Esophagus squamous epithelium (tissue), 5 donors: ENCODE measurements around the gene PTPRT. TPM values are rescaled to one million over a fixed set of nuclear protein-coding genes. Genes with fewer than 3 reads are reported as not detected.

ENCODE experiments used
- DNase-seq: peaks from one replicate; lab custom pipeline; 2025; lab: John Stamatoyannopoulos, UW
- H3K27ac ChIP-seq, 4 donors: fragments of 200-600 bp; sonication (generic); one replicate each; pipeline ENCODE4 v1.5.1; 2016 to 2019; ENCODE audit warnings: mild to moderate bottlenecking in 1 of 4
- H3K27me3 ChIP-seq, 4 donors: fragments of 200-600 bp; sonication (generic); 1 replicate in 3 of 4; 2 replicates in 1 of 4; pipeline versions ENCODE4 v1.5.1 to v1.6.0; 2017 to 2021; ENCODE audit warnings: antibody characterized with exemption in 1 of 4
- H3K36me3 ChIP-seq, 3 donors: fragments of 200-600 bp; sonication (generic); one replicate each; pipeline ENCODE4 v1.5.1; 2016 to 2019
- H3K4me1 ChIP-seq, 3 donors: fragments of 200-600 bp; sonication (generic); one replicate each; pipeline ENCODE4 v1.5.1; 2017 to 2019
- H3K4me3 ChIP-seq, 4 donors: fragments of 200-600 bp; sonication (generic); 1 replicate in 3 of 4; 2 replicates in 1 of 4; pipeline ENCODE4 v1.5.1; 2016 to 2019; ENCODE audit warnings: mild to moderate bottlenecking in 2 of 4, moderate library complexity in 1 of 4
- H3K9me3 ChIP-seq, 3 donors: fragments of 200-600 bp; sonication (generic); one replicate each; pipeline ENCODE4 v1.5.1; 2016 to 2019
- POLR2A ChIP-seq, 4 donors: fragments of 450-650 bp; IDR thresholded peaks; one replicate each; pipeline ENCODE4 v1.6.1; 2017; ENCODE audit warnings: antibody characterized with exemption in 4 of 4, mild to moderate bottlenecking in 4 of 4, moderate library complexity in 3 of 4
- WGBS, 2 donors: methylation state at CpG; one replicate each; pipeline ENCODE4 v1.1.5; 2018; 5-methylcytosine and 5-hydroxymethylcytosine counted together
- intact Hi-C: fragments of 100-400 bp; cut with DNase I; formaldehyde crosslinking; loops from one replicate; pipeline ENCODE4 v1.15.0; 2022
- total RNA-seq, 4 donors: library from RNA; depleted of rRNA; stranded (reverse); fragments of >200 nt; gene quantifications; one replicate each; pipeline ENCODE4 v1.1.0, GENCODE V29; 2016
- TF ChIP-seq, protein P1 (sequence below), 6 experiments: fragments of 450-650 bp in 4 of 6; fragments of 200-600 bp in 2 of 6; sonication (generic) in 2 of 6; IDR thresholded peaks; one replicate each; pipeline ENCODE4 v1.5.1; 2016 to 2019; ENCODE audit warnings: antibody characterized with exemption in 6 of 6, mild to moderate bottlenecking in 4 of 6, moderate library complexity in 4 of 6
- donor health status: DM: yes; HTN: yes; CAD: no.

PTPRT gene
- total RNA-seq, 4 donors from 2014 or later, result under 0.01 to 0.06 TPM; not detected in 2

DNA sequence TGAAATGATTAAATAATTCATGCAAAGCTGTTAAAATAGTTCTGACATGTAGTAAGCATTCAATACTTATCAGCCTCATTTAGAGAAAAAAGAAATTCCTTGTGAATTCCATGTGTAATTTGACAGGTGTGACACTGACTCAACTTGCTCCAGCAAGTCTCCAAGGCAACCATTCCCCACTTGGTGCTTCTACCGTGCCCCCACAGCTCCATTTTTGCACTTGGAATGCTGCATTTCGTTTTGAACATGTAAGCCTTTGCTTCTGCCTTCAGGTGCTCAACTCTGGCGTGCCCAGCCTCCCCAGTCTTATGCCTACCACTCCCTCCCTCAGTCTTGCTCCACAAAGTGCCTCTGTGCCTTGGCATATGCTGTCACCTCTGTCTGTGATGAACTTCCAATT is 810.9 kb downstream of the PTPRT start:
- no peaks in the 10 kb centered on the region for H3K36me3 ChIP-seq
- intact Hi-C loops, result no loop called here
- H3K27ac ChIP-seq, result no peak overlapping the region
- H3K4me1 ChIP-seq, result no peaks in the 10 kb centered on the region
- 15 to 29% methylated on average over 3 of the region's 3 CpGs for WGBS, 2 donors
- TF ChIP-seq, protein P1, sequence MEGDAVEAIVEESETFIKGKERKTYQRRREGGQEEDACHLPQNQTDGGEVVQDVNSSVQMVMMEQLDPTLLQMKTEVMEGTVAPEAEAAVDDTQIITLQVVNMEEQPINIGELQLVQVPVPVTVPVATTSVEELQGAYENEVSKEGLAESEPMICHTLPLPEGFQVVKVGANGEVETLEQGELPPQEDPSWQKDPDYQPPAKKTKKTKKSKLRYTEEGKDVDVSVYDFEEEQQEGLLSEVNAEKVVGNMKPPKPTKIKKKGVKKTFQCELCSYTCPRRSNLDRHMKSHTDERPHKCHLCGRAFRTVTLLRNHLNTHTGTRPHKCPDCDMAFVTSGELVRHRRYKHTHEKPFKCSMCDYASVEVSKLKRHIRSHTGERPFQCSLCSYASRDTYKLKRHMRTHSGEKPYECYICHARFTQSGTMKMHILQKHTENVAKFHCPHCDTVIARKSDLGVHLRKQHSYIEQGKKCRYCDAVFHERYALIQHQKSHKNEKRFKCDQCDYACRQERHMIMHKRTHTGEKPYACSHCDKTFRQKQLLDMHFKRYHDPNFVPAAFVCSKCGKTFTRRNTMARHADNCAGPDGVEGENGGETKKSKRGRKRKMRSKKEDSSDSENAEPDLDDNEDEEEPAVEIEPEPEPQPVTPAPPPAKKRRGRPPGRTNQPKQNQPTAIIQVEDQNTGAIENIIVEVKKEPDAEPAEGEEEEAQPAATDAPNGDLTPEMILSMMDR (IDR thresholded peaks at IDR 0.05), result no peak
- no peak for TF ChIP-seq POLR2A (IDR thresholded peaks at IDR 0.05)
- DNase-seq, result no peak
- no peaks in the 10 kb centered on the region for H3K27me3 ChIP-seq
- H3K4me3 ChIP-seq, result no peak overlapping the region
- no peaks in the 10 kb centered on the region for H3K9me3 ChIP-seq

DNA sequence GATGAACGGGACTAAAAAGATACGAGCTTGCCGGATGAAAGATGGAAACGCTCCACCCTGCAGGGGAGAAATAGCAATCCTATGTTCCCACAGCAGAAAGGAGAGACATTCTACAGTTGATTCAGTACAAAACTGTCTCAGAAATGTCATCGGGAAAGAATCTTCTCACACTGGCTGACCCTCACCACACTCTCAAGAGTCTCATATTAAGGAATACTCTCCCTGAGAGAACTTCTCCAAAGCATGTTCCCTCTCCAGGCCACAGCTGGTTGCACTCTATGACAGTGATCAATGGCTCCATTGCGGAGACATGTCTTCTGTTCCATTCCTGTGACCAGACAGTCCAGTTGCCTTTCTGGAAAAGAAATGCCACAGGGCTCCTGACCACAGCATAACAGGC is 813.6 kb downstream of the PTPRT start:
- DNase-seq, result no peak
- Histone ChIP-seq H3K27me3 (no peaks in the 10 kb centered on the region), H3K36me3 (no peaks in the 10 kb centered on the region), H3K9me3 (no peaks in the 10 kb centered on the region), H3K4me1 (no peaks in the 10 kb centered on the region), H3K4me3 (no peak overlapping the region), H3K27ac (no peak overlapping the region)
- 84% methylated on average over 6 of the region's 6 CpGs for WGBS, 2 donors
- intact Hi-C loops, result no loop called here
- no peak for TF ChIP-seq POLR2A (IDR thresholded peaks at IDR 0.05)
- TF ChIP-seq, protein P1 (IDR thresholded peaks at IDR 0.05), result no peak

DNA sequence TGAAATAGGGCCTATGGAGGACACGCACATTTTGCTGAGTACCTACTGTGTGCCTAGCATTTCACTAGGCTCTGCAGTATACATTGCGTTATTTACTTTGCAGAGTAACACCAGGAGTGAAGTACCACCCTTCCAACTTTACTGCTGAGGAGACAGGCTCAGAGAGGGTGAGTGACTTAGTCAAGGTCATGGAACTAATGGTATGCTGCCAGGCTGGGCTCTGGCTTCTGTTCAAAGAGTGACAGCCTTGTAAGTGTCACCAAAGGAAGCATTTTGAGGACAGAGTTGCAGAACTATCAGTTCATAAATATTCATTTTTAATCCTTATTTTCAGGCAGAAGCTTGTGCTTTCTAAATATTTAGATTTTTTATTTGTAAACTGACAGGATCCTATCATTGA is 816.7 kb downstream of the PTPRT start:
- H3K9me3 ChIP-seq, result no peaks in the 10 kb centered on the region
- H3K36me3 ChIP-seq, result no peaks in the 10 kb centered on the region
- H3K4me3 ChIP-seq, result no peak overlapping the region
- H3K27me3 ChIP-seq, result peaks cover 0 to 8% (median 0%) of the 10 kb centered on the region in 4 donors
- intact Hi-C loops, result no loop called here
- no peak for TF ChIP-seq POLR2A (IDR thresholded peaks at IDR 0.05)
- TF ChIP-seq, protein P1 (IDR thresholded peaks at IDR 0.05), result no peak
- H3K27ac ChIP-seq, result no peak overlapping the region
- no peaks in the 10 kb centered on the region for H3K4me1 ChIP-seq
- DNase-seq, result no peak
- 61 to 89% methylated on average over 2 of the region's 2 CpGs for WGBS, 2 donors

DNA sequence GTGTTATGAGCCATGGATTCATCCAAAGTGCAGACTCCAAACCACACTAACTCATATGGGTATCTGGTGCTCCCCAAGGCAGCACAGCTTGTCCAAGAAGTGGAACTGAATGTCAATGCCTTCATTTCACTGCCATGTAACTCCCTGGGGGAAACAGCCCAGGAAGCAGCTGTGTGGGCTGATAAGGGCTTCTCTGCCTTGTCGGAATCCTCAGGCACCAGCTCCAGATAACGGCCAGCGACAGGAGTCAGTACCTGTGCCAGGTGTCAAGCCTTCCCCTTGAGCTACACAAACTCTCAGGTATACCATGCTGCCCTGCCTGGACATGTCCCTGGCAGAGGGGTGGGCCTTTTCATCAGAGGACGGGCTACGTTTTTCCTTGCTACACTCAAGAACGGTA is 819.6 kb downstream of the PTPRT start:
- Histone ChIP-seq H3K4me1 (no peaks in the 10 kb centered on the region), H3K9me3 (no peaks in the 10 kb centered on the region), H3K27me3 (peaks cover 0 to 15% (median 0%) of the 10 kb centered on the region in 4 donors), H3K27ac (no peak overlapping the region), H3K36me3 (no peaks in the 10 kb centered on the region), H3K4me3 (no peak overlapping the region)
- intact Hi-C loops, result no loop called here
- no peak for DNase-seq
- WGBS, 2 donors, result 33 to 34% methylated on average over 5 to 6 of the region's 6 CpGs
- no peak for TF ChIP-seq POLR2A (IDR thresholded peaks at IDR 0.05)
- TF ChIP-seq, protein P1 (IDR thresholded peaks at IDR 0.05), result no peak

DNA sequence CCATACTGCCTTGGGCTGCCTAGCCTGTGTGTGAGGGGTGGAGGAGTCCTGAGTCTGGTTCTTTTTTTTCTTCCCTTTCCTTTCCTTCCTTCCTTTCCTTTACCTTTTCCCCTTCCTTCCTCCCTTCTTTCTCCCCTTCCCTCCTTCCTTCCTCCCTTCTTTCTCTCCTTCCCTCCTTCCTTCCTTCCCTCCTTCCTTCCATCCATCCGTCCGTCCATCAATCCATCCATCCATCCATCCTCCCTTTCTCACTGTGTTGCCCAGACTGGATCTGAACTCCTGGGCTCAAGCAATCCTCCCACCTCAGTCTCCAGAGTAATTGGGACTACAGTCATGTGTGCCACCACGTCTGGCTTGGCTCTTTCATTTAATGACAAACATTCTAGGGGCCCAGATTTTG is 820.8 kb downstream of the PTPRT start:
- intact Hi-C loops, result no loop called here
- no peaks in the 10 kb centered on the region for H3K9me3 ChIP-seq
- 62 to 64% methylated on average over 3 of the region's 3 CpGs for WGBS, 2 donors
- DNase-seq, result no peak
- H3K4me3 ChIP-seq, result no peak overlapping the region
- no peaks in the 10 kb centered on the region for H3K4me1 ChIP-seq
- H3K27me3 ChIP-seq, result peaks cover 0 to 15% (median 0%) of the 10 kb centered on the region in 4 donors
- no peak for TF ChIP-seq POLR2A (IDR thresholded peaks at IDR 0.05)
- TF ChIP-seq, protein P1 (IDR thresholded peaks at IDR 0.05), result no peak
- H3K36me3 ChIP-seq, result no peaks in the 10 kb centered on the region
- H3K27ac ChIP-seq, result no peak overlapping the region
